Measurements from ENCODE around the gene NUB1.

NUB1 gene

DNA sequence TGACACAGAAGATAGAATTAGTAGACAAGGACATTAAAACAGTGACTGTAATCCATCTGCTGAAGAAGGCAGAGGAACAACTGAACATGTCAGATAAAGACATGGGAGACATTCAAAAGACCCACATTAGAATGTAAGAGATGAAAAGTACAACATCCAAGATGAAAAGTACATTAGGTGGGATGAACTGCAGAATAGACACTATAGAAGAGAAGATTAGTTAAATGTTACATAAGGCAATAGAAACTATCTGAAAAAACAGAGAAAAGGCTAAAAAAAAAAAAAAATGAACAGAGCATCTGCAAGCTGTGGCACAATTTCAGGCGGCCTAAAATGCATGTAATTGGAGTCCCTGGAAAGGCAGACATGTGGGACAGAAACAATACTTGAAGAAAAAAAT is 21.6 kb downstream of the NUB1 start:
- H3K4me3 ChIP-seq (ENCODE audit: control insufficient read depth, low read depth, low read length), result no peak overlapping the region
- TF ChIP-seq, protein P1, sequence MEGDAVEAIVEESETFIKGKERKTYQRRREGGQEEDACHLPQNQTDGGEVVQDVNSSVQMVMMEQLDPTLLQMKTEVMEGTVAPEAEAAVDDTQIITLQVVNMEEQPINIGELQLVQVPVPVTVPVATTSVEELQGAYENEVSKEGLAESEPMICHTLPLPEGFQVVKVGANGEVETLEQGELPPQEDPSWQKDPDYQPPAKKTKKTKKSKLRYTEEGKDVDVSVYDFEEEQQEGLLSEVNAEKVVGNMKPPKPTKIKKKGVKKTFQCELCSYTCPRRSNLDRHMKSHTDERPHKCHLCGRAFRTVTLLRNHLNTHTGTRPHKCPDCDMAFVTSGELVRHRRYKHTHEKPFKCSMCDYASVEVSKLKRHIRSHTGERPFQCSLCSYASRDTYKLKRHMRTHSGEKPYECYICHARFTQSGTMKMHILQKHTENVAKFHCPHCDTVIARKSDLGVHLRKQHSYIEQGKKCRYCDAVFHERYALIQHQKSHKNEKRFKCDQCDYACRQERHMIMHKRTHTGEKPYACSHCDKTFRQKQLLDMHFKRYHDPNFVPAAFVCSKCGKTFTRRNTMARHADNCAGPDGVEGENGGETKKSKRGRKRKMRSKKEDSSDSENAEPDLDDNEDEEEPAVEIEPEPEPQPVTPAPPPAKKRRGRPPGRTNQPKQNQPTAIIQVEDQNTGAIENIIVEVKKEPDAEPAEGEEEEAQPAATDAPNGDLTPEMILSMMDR (IDR thresholded peaks at IDR 0.05; ENCODE audit: control insufficient read depth, insufficient read depth, low read depth, low read length, missing control alignments), result no peak
- no peak for DNase-seq (ENCODE audit: low read depth)

DNA sequence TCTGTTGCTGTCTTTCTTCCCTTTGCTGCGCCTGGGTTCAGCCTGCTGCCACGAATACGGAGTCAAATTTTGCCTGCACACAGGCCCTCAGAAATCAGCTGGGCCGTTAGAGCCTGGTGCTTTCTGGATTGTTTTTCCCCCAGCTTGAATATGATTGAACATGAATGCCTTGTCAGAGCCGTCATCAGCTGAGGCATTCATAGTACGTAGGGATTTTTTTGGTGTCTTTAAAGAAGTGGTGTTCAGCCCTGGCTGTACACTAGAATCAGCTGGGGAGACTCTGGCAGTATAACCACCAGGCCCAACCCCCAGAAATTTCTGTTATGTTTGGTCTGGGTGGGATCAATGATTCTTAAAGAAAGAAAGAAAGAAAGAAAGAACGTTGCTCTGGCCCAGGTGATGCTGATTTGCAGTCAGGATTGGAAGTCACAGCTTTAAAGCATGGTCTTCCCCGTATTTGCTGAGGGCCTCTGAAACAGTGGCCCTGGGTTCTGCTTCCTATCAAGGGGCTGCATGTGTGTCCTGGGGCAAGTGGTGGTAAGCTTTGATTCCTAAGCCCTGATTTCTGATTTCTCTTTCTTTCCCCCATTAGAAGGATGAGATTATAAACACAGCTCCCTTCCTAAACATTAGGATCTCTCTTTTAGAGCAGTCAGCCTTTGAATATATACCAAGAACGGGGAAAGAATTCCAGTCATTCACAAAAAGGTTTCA is 24.7 kb downstream of the NUB1 start:
- TF ChIP-seq, protein P1 (IDR thresholded peaks at IDR 0.05; ENCODE audit: control insufficient read depth, insufficient read depth, low read depth, low read length, missing control alignments), result no peak
- no peak for DNase-seq (ENCODE audit: low read depth)
- H3K4me3 ChIP-seq (ENCODE audit: control insufficient read depth, low read depth, low read length), result no peak overlapping the region

DNA sequence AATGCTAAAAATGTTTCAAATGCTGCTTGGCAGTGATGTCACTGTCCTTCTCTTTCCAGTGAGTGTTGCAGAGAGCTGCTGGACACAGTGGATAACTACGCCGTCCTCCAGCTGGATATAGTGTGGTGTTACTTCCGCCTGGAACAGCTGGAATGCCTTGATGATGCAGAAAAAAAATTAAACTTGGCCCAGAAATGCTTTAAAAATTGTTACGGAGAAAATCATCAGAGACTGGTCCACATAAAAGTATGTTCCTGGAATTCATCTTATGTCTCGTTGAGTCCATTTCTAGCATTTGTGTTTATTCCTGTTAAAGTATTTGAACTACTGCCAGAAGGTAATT is 25.2 kb downstream of the NUB1 start:
- DNase-seq (ENCODE audit: low read depth), result peak; percentile 34
- TF ChIP-seq, protein P1 (IDR thresholded peaks at IDR 0.05; ENCODE audit: control insufficient read depth, insufficient read depth, low read depth, low read length, missing control alignments), result no peak
- no peak overlapping the region for H3K4me3 ChIP-seq (ENCODE audit: control insufficient read depth, low read depth, low read length)

DNA sequence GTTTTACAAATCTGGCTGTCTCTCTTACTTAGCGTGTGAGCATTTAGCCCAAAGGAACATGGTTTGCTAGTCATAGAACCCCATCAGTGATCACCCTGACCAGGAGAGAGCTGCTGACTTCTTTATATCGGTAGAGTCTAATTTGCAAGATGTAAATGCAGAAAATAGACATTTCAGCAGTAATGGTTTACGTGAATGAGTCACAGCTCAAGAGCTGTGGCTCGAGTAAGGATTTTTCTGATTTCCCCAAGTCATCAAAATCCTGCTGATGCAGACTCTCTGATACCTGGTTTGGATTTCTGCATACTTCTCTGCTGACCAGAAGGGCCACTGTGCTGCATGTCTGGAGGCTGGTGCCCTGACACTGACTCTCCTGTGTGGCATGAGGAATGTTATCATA is 25.7 kb downstream of the NUB1 start:
- no peak for DNase-seq (ENCODE audit: low read depth)
- no peak overlapping the region for H3K4me3 ChIP-seq (ENCODE audit: control insufficient read depth, low read depth, low read length)
- TF ChIP-seq, protein P1 (IDR thresholded peaks at IDR 0.05; ENCODE audit: control insufficient read depth, insufficient read depth, low read depth, low read length, missing control alignments), result no peak

DNA sequence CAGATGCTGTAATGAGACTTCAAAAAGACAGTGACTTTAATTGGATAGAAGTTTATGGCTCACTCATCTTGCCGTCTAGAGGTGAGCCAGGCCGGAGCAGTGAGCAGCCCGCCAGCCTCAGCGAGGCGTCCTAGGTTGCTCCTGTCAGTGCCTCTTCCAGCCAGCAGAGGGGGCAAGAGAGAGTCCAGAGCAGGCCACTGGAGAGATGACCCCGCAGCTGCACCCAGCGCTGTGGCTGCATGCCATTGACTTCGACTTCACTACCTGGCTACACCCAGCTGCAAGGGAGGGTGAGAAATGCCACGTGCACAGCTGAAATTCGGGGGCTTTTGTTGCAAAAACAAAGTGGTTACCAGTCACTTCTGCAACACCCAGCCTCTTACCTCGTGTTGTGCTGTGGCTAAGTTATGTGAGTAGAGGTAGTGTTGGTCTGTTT is 26.5 kb downstream of the NUB1 start:
- TF ChIP-seq, protein P1 (IDR thresholded peaks at IDR 0.05; ENCODE audit: control insufficient read depth, insufficient read depth, low read depth, low read length, missing control alignments), result peak; percentile 98
- DNase-seq (ENCODE audit: low read depth), result peak; percentile 14
- no peak overlapping the region for H3K4me3 ChIP-seq (ENCODE audit: control insufficient read depth, low read depth, low read length)

DNA sequence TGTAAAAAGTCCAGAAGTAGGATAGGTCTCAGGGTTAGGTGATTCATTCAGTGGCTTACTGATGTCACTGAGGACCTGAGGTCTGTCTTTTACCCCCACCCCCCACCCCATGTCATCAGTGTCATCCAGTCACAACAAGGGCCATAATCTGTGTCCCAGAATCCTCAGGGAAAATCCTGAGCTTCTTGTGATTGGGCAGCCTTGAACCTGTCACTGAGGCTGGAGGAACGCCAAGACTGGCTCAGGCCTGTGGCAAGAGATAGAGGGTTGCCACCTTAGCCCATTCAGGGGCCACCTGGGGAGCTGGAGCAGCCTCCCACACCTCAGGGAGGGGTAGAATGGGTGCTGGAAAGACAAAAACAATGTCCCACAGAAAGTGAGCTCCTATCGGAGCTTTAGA is 29.7 kb downstream of the NUB1 start:
- TF ChIP-seq, protein P1 (IDR thresholded peaks at IDR 0.05; ENCODE audit: control insufficient read depth, insufficient read depth, low read depth, low read length, missing control alignments), result no peak

More for the DNA sequence above, 29.7 kb downstream of the NUB1 start:
- DNase-seq (ENCODE audit: low read depth), result no peak
- H3K4me3 ChIP-seq (ENCODE audit: control insufficient read depth, low read depth, low read length), result no peak overlapping the region

Data from AG09309 (cell line).